CD4-positive, alpha-beta T cell (primary cell): ENCODE data around the gene LRRC37B. TPM values are rescaled to one million over a fixed set of nuclear protein-coding genes. Genes with fewer than 3 reads are reported as not detected.
"Not testable (repeated sequence)": the region's sequence is repeated elsewhere in the genome, so short reads cannot be mapped to it uniquely, and the experiment has no call there.

Source experiments
- ATAC-seq: fragments of 200-7000 bp; cut with Tn5 transposase; one replicate; pipeline ENCODE4 v1.10.0; 2022; ENCODE audit warnings: mild to moderate bottlenecking; ENCODE audit not compliant: poor library complexity
- CTCF ChIA-PET: fragments of 350-600 bp; sonication (Branson Sonifier 250); formaldehyde crosslinking; loops from one replicate; lab custom pipeline; 2021; ENCODE audit warnings: antibody characterized with exemption, inconsistent platforms; lab: Charles Lee
- POLR2A ChIA-PET: fragments of 350-600 bp; sonication (Branson Sonifier 250); formaldehyde crosslinking; loops from one replicate; lab custom pipeline; 2021; ENCODE audit warnings: antibody characterized with exemption, inconsistent platforms; lab: Charles Lee
- DNase-seq, 14 experiments: peaks; one replicate each; pipeline ENCODE4 v3.0.0-alpha.2; 2013 to 2020; ENCODE audit warnings: mixed read lengths in 2 of 14
- H3K27ac ChIP-seq, 2 donors: one replicate each; pipeline versions ENCODE4 v1.5.1 to v1.7.0; 2013; ENCODE audit warnings: low read length in 2 of 2, low read depth in 1 of 2, mild to moderate bottlenecking in 1 of 2
- H3K27me3 ChIP-seq, 2 experiments: 1 replicate in 1 of 2; 2 replicates in 1 of 2; pipeline versions ENCODE4 v1.6.1 to v1.7.0; 2013; ENCODE audit warnings: low read length in 2 of 2, control low read depth in 1 of 2, mild to moderate bottlenecking in 1 of 2, moderate library complexity in 1 of 2; ENCODE audit not compliant: insufficient read depth in 2 of 2, control insufficient read depth in 1 of 2
- H3K36me3 ChIP-seq: one replicate; pipeline ENCODE4 v1.6.1; 2013; ENCODE audit warnings: low read length, control low read depth; ENCODE audit not compliant: insufficient read depth
- H3K4me1 ChIP-seq: one replicate; pipeline ENCODE4 v1.6.1; 2013; ENCODE audit warnings: low read length, control low read depth; ENCODE audit not compliant: insufficient read depth
- H3K4me3 ChIP-seq: one replicate; pipeline ENCODE4 v1.5.1; 2013; ENCODE audit warnings: mild to moderate bottlenecking, low read length, moderate library complexity
- H3K9me3 ChIP-seq, 2 experiments: 1 replicate in 1 of 2; 2 replicates in 1 of 2; pipeline versions ENCODE4 v1.6.1 to v1.7.0; 2013; ENCODE audit warnings: low read length in 2 of 2, mild to moderate bottlenecking in 2 of 2, control low read depth in 1 of 2, moderate library complexity in 1 of 2; ENCODE audit not compliant: control insufficient read depth in 1 of 2, insufficient read depth in 1 of 2
- H3K27ac Mint-ChIP-seq: one replicate; pipeline ENCODE4 v1.8.0; 2020; ENCODE audit warnings: mixed read lengths
- H3K27me3 Mint-ChIP-seq: one replicate; pipeline ENCODE4 v1.8.0; 2021; ENCODE audit warnings: mixed read lengths
- H3K36me3 Mint-ChIP-seq: one replicate; pipeline ENCODE4 v1.8.0; 2021; ENCODE audit warnings: low read depth, mixed read lengths
- H3K4me1 Mint-ChIP-seq: one replicate; pipeline ENCODE4 v1.8.0; 2021; ENCODE audit warnings: low read depth, mixed read lengths
- H3K4me3 Mint-ChIP-seq: one replicate; pipeline ENCODE4 v1.8.0; 2020; ENCODE audit warnings: mild to moderate bottlenecking, mixed read lengths
- H3K9me3 Mint-ChIP-seq: one replicate; pipeline ENCODE4 v1.8.0; 2020; ENCODE audit warnings: mixed read lengths
- intact Hi-C, 2 experiments: fragments of 100-400 bp; cut with DNase I in 1 of 2; cut with micrococcal nuclease in 1 of 2; formaldehyde crosslinking; loops; one replicate each; pipeline versions ENCODE4 v1.15.1 to v1.9.0; 2023 to 2025; cut with DNase I, micrococcal nuclease
- total RNA-seq, 174 experiments: library from RNA in 2 of 174; stranded (reverse) in 2 of 174; gene quantifications; one replicate each; pipeline ENCODE4 v1.2.3 and lab custom pipeline; 2021 to 2026

LRRC37B gene
- total RNA-seq, 2 experiments from 2014 or later = 68.8 to 75.2 TPM

DNA sequence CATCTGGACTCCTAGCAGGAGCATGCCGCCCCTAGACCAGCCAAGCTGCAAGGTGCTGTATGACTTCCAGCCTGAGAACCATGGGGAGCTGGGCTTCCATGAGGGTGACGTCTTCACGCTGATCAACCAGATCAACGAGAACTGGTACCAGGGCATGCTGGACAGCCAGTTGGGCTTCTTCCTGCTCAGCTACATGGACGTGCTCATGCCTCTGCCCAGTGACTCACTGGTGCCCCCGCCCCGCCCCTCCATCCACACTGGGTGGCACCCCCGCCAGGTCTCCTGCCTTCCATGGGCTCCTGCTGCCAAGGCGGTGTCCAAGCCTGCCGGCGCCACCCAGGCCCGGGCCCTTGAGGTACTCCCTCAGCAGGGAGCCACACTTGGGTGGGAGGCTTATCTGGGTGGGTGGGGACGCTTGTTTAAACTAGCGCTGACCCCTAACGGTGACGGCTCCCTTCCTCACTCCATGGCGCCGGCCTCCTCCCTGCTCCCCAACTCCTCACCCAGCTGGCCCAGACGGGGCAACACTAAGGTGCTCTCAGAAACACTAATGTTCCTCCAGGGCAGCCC lies 34.2 kb downstream of the LRRC37B start:
- H3K27me3 ChIP-seq, H3K4me3 Mint-ChIP-seq, H3K9me3 ChIP-seq, POLR2A ChIA-PET, CTCF ChIA-PET, H3K27ac Mint-ChIP-seq, H3K9me3 Mint-ChIP-seq, H3K4me1 ChIP-seq, H3K27ac ChIP-seq, H3K4me1 Mint-ChIP-seq, H3K27me3 Mint-ChIP-seq, ATAC-seq, DNase-seq, intact Hi-C loops, H3K4me3 ChIP-seq: not testable (repeated sequence)
- peaks cover 39% of the 10 kb centered on the region for H3K36me3 Mint-ChIP-seq
- peaks cover 26% of the 10 kb centered on the region for H3K36me3 ChIP-seq

DNA sequence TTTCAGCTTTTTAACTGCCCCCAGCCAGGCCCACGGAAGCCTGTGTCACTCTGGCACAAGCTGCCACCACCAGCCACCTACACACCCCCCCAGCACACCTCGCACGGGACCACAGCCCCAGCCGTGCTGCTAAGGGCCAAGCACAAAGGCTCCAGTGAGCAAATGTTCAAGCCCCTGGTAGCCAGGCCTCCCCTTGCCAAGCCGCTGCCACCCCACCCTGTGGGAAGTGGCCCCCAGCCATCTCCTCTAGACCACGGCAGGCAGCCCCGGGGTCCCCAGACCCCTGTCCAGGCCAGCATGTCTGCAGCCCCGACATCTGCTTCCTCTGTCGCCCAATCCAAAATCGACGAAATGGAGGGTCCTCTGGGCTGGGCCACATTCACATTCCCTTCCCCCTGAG lies 35.1 kb downstream of the LRRC37B start:
- peaks cover 17% of the 10 kb centered on the region for H3K36me3 ChIP-seq
- intact Hi-C loops, POLR2A ChIA-PET, ATAC-seq, H3K27me3 ChIP-seq, H3K4me1 Mint-ChIP-seq, H3K9me3 Mint-ChIP-seq, DNase-seq, H3K27me3 Mint-ChIP-seq, CTCF ChIA-PET, H3K4me1 ChIP-seq, H3K27ac Mint-ChIP-seq, H3K9me3 ChIP-seq, H3K4me3 ChIP-seq, H3K27ac ChIP-seq, H3K4me3 Mint-ChIP-seq: not testable (repeated sequence)
- H3K36me3 Mint-ChIP-seq = peaks cover 30% of the 10 kb centered on the region

DNA sequence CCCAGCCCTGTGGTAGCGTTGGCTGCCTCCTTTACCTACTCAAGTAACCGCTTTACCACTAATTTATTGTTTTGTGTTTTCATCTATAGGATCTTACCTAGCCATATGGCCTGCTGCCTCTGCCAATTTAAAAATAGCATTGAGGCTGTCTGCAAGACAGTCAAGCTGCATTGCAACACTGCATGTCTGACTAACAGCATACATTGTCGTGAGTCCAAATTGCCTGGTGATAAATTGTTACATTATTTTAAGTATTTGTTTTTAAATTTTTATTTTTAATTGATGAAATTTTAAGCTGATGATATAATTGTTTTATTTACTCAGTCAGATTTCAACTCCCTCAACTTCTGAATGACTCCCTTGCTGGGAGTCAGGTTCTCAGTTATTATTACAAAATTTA lies 38.4 kb downstream of the LRRC37B start:
- H3K4me3 Mint-ChIP-seq, H3K9me3 ChIP-seq, H3K4me3 ChIP-seq, CTCF ChIA-PET, ATAC-seq, H3K27ac ChIP-seq, DNase-seq, H3K27ac Mint-ChIP-seq, H3K4me1 Mint-ChIP-seq, H3K27me3 Mint-ChIP-seq, H3K9me3 Mint-ChIP-seq, intact Hi-C loops, H3K4me1 ChIP-seq, H3K27me3 ChIP-seq, H3K36me3 ChIP-seq, POLR2A ChIA-PET: not testable (repeated sequence)
- peaks cover 31% of the 10 kb centered on the region for H3K36me3 Mint-ChIP-seq

DNA sequence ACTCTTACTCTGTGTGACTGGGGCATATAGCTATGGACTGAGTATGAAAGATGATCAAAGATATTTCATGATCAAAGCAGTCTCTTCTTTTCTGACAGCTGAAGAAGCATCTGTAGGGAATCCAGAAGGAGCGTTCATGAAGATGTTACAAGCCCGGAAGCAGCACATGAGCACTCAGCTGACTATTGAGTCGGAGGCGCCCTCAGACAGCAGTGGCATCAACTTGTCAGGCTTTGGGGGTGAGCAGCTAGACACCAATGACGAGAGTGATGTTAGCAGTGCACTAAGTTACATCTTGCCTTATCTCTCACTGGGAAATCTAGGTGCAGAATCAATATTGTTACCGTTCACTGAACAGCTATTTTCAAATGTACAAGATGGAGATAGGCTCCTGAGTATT lies 40.5 kb downstream of the LRRC37B start:
- H3K27me3 ChIP-seq, H3K9me3 ChIP-seq, DNase-seq, H3K36me3 ChIP-seq, H3K27me3 Mint-ChIP-seq, H3K4me1 Mint-ChIP-seq, CTCF ChIA-PET, H3K27ac Mint-ChIP-seq, POLR2A ChIA-PET, H3K4me3 Mint-ChIP-seq, H3K4me3 ChIP-seq, H3K4me1 ChIP-seq, intact Hi-C loops, H3K27ac ChIP-seq, ATAC-seq, H3K9me3 Mint-ChIP-seq: not testable (repeated sequence)
- peaks cover 21% of the 10 kb centered on the region for H3K36me3 Mint-ChIP-seq

DNA sequence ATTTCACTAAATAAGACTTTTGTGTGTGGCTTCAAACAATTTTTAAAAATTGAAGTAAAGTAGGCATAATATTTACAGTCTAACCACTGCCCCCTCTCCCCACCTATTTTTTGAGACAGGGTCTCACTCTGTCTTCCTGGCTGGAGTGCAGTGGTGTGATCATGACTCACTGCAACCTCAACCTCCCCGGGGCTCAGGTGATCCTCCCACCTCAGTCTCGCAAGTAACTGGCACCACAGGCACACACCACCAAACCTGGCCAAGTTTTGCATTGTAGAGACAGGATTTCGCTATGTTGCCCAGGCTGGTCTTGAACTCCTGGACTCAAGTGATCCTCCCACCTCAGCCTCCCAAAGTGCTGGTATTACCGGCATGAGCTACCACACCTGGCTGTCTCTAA lies 47.8 kb downstream of the LRRC37B start:
- H3K4me1 Mint-ChIP-seq, H3K4me3 ChIP-seq, H3K27ac Mint-ChIP-seq, H3K27me3 ChIP-seq, H3K9me3 ChIP-seq, H3K27ac ChIP-seq, H3K27me3 Mint-ChIP-seq, H3K9me3 Mint-ChIP-seq, H3K36me3 ChIP-seq, CTCF ChIA-PET, intact Hi-C loops, H3K4me3 Mint-ChIP-seq, H3K36me3 Mint-ChIP-seq, POLR2A ChIA-PET, DNase-seq, ATAC-seq, H3K4me1 ChIP-seq: not testable (repeated sequence)

DNA sequence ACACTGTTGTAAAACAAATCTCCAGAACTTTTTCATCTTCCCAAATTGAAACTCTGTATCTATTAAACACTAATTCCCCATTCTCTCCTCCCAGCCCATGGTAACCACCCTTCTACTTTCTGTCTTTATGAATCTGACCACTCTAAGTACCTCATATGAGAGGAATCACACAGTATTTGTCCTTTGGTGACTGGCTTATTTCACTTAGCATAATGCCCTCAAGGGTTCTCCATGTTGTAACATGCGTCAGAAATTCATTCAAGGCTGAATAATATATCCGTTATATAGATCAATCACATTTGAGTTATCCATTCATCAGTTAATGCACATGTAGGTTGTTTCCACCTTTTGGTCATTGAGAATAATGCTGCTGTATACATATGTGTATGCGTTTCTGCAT lies 48.2 kb downstream of the LRRC37B start:
- H3K36me3 ChIP-seq, H3K4me1 Mint-ChIP-seq, CTCF ChIA-PET, H3K9me3 Mint-ChIP-seq, H3K27me3 ChIP-seq, intact Hi-C loops, H3K4me1 ChIP-seq, H3K9me3 ChIP-seq, H3K4me3 Mint-ChIP-seq, H3K36me3 Mint-ChIP-seq, H3K27me3 Mint-ChIP-seq, H3K27ac ChIP-seq, POLR2A ChIA-PET, DNase-seq, ATAC-seq, H3K4me3 ChIP-seq, H3K27ac Mint-ChIP-seq: not testable (repeated sequence)

DNA sequence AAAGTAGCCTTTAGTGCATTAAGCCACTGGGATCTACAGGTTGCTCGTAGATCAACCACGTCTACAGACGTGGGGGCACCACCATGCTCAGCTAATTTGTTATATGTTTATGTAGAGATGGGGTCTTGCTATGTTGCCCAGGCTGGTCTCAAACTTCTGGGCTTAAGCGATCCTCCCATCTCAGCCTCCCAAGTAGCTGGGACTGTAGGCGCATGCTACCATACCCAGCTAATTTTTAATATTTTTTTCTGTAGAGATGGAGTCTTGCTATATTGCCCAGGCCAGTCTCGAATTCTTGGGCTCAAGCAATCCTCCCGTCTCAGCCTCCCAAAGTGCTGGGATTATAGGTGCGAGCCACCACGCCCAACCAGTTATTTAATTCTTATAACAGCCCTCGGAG lies 49.3 kb downstream of the LRRC37B start:
- H3K36me3 ChIP-seq, H3K27me3 Mint-ChIP-seq, DNase-seq, H3K4me3 ChIP-seq, H3K9me3 ChIP-seq, POLR2A ChIA-PET, H3K27ac ChIP-seq, ATAC-seq, H3K4me1 Mint-ChIP-seq, H3K9me3 Mint-ChIP-seq, intact Hi-C loops, H3K27ac Mint-ChIP-seq, H3K27me3 ChIP-seq, CTCF ChIA-PET, H3K4me3 Mint-ChIP-seq, H3K36me3 Mint-ChIP-seq, H3K4me1 ChIP-seq: not testable (repeated sequence)
